Kidney epithelial cell (primary cell): ENCODE data around the gene PCK2. TPM values are rescaled to one million over a fixed set of nuclear protein-coding genes. Genes with fewer than 3 reads are reported as not detected.

Source experiments
- DNase-seq: peaks from one replicate; pipeline ENCODE4 v3.0.0-alpha.2; 2010; ENCODE audit warnings: low read depth
- H3K27me3 ChIP-seq: 2 replicates; pipeline ENCODE4 v1.6.0; 2011; ENCODE audit warnings: low read length; ENCODE audit not compliant: control insufficient read depth, insufficient read depth
- H3K36me3 ChIP-seq: 2 replicates; pipeline ENCODE4 v1.5.1; 2011; ENCODE audit warnings: low read length; ENCODE audit not compliant: control insufficient read depth, insufficient read depth
- H3K4me3 ChIP-seq: 2 replicates; pipeline ENCODE4 v1.5.1; 2011; ENCODE audit warnings: low read depth, mild to moderate bottlenecking, control low read depth, low read length
- total RNA-seq: library from RNA; depleted of rRNA; stranded (reverse); fragments of >200 nt; gene quantifications from 2 replicates; pipeline ENCODE4 v1.2.3, GENCODE V29; 2015
- TF ChIP-seq, protein P1 (sequence below): IDR thresholded peaks from 2 replicates; pipeline ENCODE4 v1.5.1; 2011; ENCODE audit warnings: mild to moderate bottlenecking, moderate library complexity, low read length, control low read depth, inconsistent platforms; ENCODE audit not compliant: insufficient read depth, poor library complexity, severe bottlenecking

PCK2 gene
- total RNA-seq, 1 donor from 2014 or later: 127 TPM

GRCh38 chr14:24093207-24093900 is 757 bp upstream of the PCK2 start:
- TF ChIP-seq, protein P1, sequence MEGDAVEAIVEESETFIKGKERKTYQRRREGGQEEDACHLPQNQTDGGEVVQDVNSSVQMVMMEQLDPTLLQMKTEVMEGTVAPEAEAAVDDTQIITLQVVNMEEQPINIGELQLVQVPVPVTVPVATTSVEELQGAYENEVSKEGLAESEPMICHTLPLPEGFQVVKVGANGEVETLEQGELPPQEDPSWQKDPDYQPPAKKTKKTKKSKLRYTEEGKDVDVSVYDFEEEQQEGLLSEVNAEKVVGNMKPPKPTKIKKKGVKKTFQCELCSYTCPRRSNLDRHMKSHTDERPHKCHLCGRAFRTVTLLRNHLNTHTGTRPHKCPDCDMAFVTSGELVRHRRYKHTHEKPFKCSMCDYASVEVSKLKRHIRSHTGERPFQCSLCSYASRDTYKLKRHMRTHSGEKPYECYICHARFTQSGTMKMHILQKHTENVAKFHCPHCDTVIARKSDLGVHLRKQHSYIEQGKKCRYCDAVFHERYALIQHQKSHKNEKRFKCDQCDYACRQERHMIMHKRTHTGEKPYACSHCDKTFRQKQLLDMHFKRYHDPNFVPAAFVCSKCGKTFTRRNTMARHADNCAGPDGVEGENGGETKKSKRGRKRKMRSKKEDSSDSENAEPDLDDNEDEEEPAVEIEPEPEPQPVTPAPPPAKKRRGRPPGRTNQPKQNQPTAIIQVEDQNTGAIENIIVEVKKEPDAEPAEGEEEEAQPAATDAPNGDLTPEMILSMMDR: no peak
- peak overlapping the region; percentile 0 for H3K4me3 ChIP-seq

DNA sequence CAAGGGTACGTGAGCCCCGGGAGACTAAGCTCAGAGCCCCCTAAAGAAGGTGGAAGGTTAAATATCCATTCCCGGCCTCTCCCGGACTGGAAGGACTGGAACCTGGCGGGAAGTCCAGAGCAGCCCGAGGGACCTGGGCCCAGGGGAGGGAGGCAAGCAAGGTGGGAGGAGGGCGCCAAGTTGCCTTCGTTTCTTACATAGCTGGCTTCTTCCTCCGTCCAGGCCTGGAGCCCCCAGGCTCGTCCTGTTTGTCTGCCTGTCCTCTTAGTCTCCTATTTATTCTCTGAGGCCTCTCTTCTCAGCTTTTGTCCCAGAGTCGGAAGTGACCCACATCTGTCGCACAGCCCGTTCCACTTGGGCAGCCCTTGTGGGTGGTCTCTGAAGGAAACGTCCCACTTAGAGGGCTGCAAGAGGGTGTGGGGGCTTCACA is 745 bp downstream of the PCK2 start:
- Histone ChIP-seq H3K4me3 (peak overlapping the region; percentile 82), H3K36me3 (no peaks in the 10 kb centered on the region), H3K27me3 (no peaks in the 10 kb centered on the region)
- TF ChIP-seq, protein P1: no peak
- DNase-seq: no peak

More at GRCh38 chr14:24093207-24093900, 757 bp upstream of the PCK2 start:
- H3K36me3 ChIP-seq: no peaks in the 10 kb centered on the region
- no peak for DNase-seq
- no peaks in the 10 kb centered on the region for H3K27me3 ChIP-seq

DNA sequence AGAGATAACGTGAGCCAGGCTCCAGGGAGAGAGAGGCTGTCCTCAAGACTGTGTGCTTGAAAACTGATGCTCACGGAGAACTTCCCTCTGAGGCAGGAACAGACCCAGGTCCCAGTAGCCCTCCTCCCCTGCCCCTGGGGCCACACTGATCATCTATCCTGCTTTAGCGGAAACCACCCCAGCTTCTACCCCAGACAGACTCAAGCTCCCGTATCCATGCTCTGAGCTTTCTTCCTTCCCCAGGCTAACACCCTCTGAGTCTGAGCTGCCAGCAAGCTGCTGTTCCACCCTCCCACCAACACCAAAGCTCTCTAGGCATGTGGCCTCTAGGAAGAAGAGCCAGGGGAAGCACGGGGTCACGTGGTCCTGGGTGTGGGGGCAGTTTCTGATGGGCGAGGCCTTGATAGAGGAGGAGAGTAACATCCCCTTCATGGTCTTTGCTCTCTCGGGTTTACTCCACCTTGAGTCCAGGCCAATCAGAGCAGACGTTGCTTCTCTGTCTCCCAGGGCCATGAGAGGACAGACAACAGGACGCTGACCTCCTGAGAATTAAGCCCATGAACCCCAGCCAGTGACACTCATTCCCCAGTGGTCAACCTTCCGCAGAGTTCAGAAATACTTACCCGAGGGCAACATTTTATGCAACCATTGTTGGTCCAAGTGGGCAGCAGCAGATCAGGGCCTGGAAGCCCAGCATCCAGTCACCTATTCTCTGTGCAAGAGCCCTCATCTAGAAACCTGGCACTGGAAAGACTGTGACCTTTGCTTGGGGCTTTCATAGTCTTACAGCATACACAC is 1.4 kb downstream of the PCK2 start:
- no peak for DNase-seq
- Histone ChIP-seq H3K27me3 (no peaks in the 10 kb centered on the region), H3K4me3 (peak overlapping the region; percentile 82), H3K36me3 (peaks cover 1% of the 10 kb centered on the region)
- TF ChIP-seq, protein P1: no peak

DNA sequence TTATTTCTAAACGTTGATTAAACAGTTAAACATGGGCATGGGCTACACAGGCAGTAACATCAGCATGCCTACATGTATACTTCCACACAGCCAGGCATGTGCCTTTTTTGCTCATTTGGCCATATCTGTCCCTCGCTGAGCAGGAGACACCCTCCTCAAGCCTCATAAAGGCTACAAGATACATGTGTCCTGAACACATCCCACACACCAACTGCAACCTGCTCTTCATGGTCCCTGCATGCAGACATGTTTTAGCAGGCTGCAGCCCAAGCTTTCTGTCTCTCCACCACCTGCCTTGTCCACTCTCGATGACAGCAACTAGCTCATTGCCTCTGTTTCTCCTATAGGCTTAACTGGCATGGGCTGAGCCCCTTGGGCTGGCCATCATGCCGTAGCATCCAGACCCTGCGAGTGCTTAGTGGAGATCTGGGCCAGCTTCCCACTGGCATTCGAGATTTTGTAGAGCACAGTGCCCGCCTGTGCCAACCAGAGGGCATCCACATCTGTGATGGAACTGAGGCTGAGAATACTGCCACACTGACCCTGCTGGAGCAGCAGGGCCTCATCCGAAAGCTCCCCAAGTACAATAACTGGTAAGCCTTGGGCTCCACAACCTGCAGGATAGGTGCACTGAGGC is 2.6 kb downstream of the PCK2 start:
- no peak for DNase-seq
- Histone ChIP-seq H3K36me3 (peaks cover 4% of the 10 kb centered on the region), H3K27me3 (no peaks in the 10 kb centered on the region), H3K4me3 (no peak overlapping the region)
- TF ChIP-seq, protein P1: no peak

GRCh38 chr14:24098229-24098926 is 4.3 kb downstream of the PCK2 start:
- no peak for DNase-seq
- Histone ChIP-seq H3K27me3 (no peaks in the 10 kb centered on the region), H3K4me3 (no peak overlapping the region), H3K36me3 (peaks cover 4% of the 10 kb centered on the region)
- TF ChIP-seq, protein P1: no peak
